ENCODE measurements around the gene TLCD3B.
"Not testable (repeated sequence)": the region's sequence is repeated elsewhere in the genome, so short reads cannot be mapped to it uniquely, and the experiment has no call there.

GRCh38 chr16:30040690-30041089, 9.6 kb upstream of the TLCD3B start:
- TF ChIP-seq, protein P1, sequence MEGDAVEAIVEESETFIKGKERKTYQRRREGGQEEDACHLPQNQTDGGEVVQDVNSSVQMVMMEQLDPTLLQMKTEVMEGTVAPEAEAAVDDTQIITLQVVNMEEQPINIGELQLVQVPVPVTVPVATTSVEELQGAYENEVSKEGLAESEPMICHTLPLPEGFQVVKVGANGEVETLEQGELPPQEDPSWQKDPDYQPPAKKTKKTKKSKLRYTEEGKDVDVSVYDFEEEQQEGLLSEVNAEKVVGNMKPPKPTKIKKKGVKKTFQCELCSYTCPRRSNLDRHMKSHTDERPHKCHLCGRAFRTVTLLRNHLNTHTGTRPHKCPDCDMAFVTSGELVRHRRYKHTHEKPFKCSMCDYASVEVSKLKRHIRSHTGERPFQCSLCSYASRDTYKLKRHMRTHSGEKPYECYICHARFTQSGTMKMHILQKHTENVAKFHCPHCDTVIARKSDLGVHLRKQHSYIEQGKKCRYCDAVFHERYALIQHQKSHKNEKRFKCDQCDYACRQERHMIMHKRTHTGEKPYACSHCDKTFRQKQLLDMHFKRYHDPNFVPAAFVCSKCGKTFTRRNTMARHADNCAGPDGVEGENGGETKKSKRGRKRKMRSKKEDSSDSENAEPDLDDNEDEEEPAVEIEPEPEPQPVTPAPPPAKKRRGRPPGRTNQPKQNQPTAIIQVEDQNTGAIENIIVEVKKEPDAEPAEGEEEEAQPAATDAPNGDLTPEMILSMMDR (IDR thresholded peaks at IDR 0.05), result not testable (repeated sequence)
- not testable (repeated sequence) for TF ChIP-seq POLR2A, POLR2AphosphoS5, EP300 (IDR thresholded peaks at IDR 0.05)
